Testis (tissue), 3 donors: ENCODE measurements around the gene RGS16. TPM values are rescaled to one million over a fixed set of nuclear protein-coding genes. Genes with fewer than 3 reads are reported as not detected.
A peak's percentile ranks its signal among the peaks of the same experiment; 100 is the strongest.

Experiments
- DNase-seq: peaks from one replicate; pipeline ENCODE4 v3.0.0-alpha.2; 2019
- H3K27ac ChIP-seq, 2 donors: fragments of 200-600 bp; sonication (generic); one replicate each; pipeline ENCODE4 v1.5.1; 2019
- H3K27me3 ChIP-seq: fragments of 200-600 bp; sonication (generic); one replicate; pipeline ENCODE4 v1.5.1; 2019
- H3K36me3 ChIP-seq: fragments of 200-600 bp; sonication (generic); one replicate; pipeline ENCODE4 v1.5.1; 2017; ENCODE audit warnings: low read depth; ENCODE audit errors: missing control alignments
- H3K4me1 ChIP-seq: fragments of 200-600 bp; sonication (generic); one replicate; pipeline ENCODE4 v1.5.1; 2019
- H3K4me3 ChIP-seq, 2 donors: fragments of 200-600 bp; sonication (generic); one replicate each; pipeline ENCODE4 v1.5.1; 2017 to 2019
- H3K9me3 ChIP-seq: fragments of 200-600 bp; sonication (generic); one replicate; pipeline ENCODE4 v1.5.1; 2017
- CTCF ChIP-seq, 3 experiments: fragments of 450-650 bp in 2 of 3; fragments of 200-600 bp in 1 of 3; sonication (generic) in 1 of 3; IDR thresholded peaks; one replicate each; pipeline ENCODE4 v1.5.1; 2016 to 2019; ENCODE audit warnings: antibody characterized with exemption in 3 of 3, mild to moderate bottlenecking in 2 of 3, moderate library complexity in 1 of 3
- POLR2A ChIP-seq: fragments of 450-650 bp; IDR thresholded peaks from one replicate; pipeline ENCODE4 v1.6.1; 2017; ENCODE audit warnings: antibody characterized with exemption, mild to moderate bottlenecking, moderate library complexity
- WGBS, 2 donors: methylation state at CpG; one replicate each; pipeline ENCODE4 v1.1.5; 2018; 5-methylcytosine and 5-hydroxymethylcytosine counted together
- intact Hi-C: fragments of 100-400 bp; cut with DNase I; formaldehyde crosslinking; loops from one replicate; pipeline ENCODE4 v1.15.1; 2023; ENCODE audit warnings: low total_unique reads
- polyA plus RNA-seq: library from polyadenylated mRNA; stranded (reverse); fragments of 350-450 nt; fragmentation: Illumina TruSeq; extraction: RNeasy Lipid Tissue Mini Kit (QIAGEN cat#74804); gene quantifications from one replicate; pipeline ENCODE4 v1.2.3, GENCODE V29; 2014; ENCODE audit warnings: low read depth, low replicate concordance; ENCODE audit not compliant: insufficient read depth
- total RNA-seq, 2 donors: library from RNA; depleted of rRNA; stranded (reverse); fragments of >200 nt; gene quantifications; one replicate each; pipeline ENCODE4 v1.2.3, GENCODE V29; 2016

RGS16 gene
- total and polyA plus RNA-seq, 3 donors from 2014 or later, result 0.93 to 3.2 (median 1.3) TPM

GRCh38 chr1:182598296-182598695, 5.9 kb downstream of the RGS16 start:
- Histone ChIP-seq H3K36me3 (no peaks in the 10 kb centered on the region), H3K4me3 (no peak overlapping the region), H3K4me1 (peaks cover 6% of the 10 kb centered on the region), H3K27ac (no peak overlapping the region), H3K9me3 (no peaks in the 10 kb centered on the region), H3K27me3 (no peaks in the 10 kb centered on the region)
- 86 to 88% methylated on average over 5 of the region's 5 CpGs for WGBS, 2 donors
- TF ChIP-seq CTCF (IDR thresholded peaks at IDR 0.05), result no peak
- TF ChIP-seq POLR2A, result no peak
- no peak for DNase-seq
- intact Hi-C loops, result no loop called here

GRCh38 chr1:182596934-182597333, 7.3 kb downstream of the RGS16 start:
- no peaks in the 10 kb centered on the region for H3K9me3 ChIP-seq
- no peaks in the 10 kb centered on the region for H3K27me3 ChIP-seq
- no peak for TF ChIP-seq CTCF (IDR thresholded peaks at IDR 0.05)
- no peak for TF ChIP-seq POLR2A
- no peak overlapping the region for H3K27ac ChIP-seq
- H3K4me3 ChIP-seq, result no peak overlapping the region
- DNase-seq, result no peak
- intact Hi-C loops, result no loop called here
- 80 to 89% methylated on average over 6 of the region's 6 CpGs for WGBS, 2 donors
- H3K4me1 ChIP-seq, result peaks cover 6% of the 10 kb centered on the region
- no peaks in the 10 kb centered on the region for H3K36me3 ChIP-seq

- H3K4me3 ChIP-seq, result no peak overlapping the region
- H3K4me1 ChIP-seq, result no peaks in the 10 kb centered on the region
- intact Hi-C loops, result no loop called here
- no peak overlapping the region for H3K27ac ChIP-seq
- no peaks in the 10 kb centered on the region for H3K9me3 ChIP-seq
- no peaks in the 10 kb centered on the region for H3K36me3 ChIP-seq
- peak; percentile 83 for DNase-seq
- 31 to 35% methylated on average over 4 of the region's 4 CpGs for WGBS, 2 donors
- no peaks in the 10 kb centered on the region for H3K27me3 ChIP-seq
- TF ChIP-seq CTCF (IDR thresholded peaks at IDR 0.05) (peak; percentile 70 to 86 (median 79)), POLR2A (no peak)
Measured at GRCh38 chr1:182595641-182596240, 8.4 kb downstream of the RGS16 start.

- Histone ChIP-seq H3K4me1 (peaks cover 8% of the 10 kb centered on the region), H3K36me3 (no peaks in the 10 kb centered on the region), H3K9me3 (no peaks in the 10 kb centered on the region), H3K27ac (no peak overlapping the region), H3K27me3 (no peaks in the 10 kb centered on the region), H3K4me3 (no peak overlapping the region)
- DNase-seq, result no peak
- TF ChIP-seq POLR2A (no peak), CTCF (IDR thresholded peaks at IDR 0.05) (no peak)
- WGBS, 2 donors, result 91 to 95% methylated on average over 5 of the region's 5 CpGs
- intact Hi-C loops, result no loop called here
Measured at GRCh38 chr1:182589931-182590330, 14.3 kb downstream of the RGS16 start.

GRCh38 chr1:182589520-182589919, 14.7 kb downstream of the RGS16 start:
- H3K4me3 ChIP-seq, result no peak overlapping the region
- 86 to 90% methylated on average over 2 to 3 of the region's 3 CpGs for WGBS, 2 donors
- intact Hi-C loops, result no loop called here
- H3K27me3 ChIP-seq, result no peaks in the 10 kb centered on the region
- H3K4me1 ChIP-seq, result peaks cover 8% of the 10 kb centered on the region
- no peak for DNase-seq
- H3K27ac ChIP-seq, result peak overlapping the region in 1 of 2 donors; percentile 88
- TF ChIP-seq CTCF (IDR thresholded peaks at IDR 0.05), result no peak
- no peak for TF ChIP-seq POLR2A
- H3K9me3 ChIP-seq, result no peaks in the 10 kb centered on the region
- H3K36me3 ChIP-seq, result no peaks in the 10 kb centered on the region
